GM19463 (cell line): ENCODE results near the gene ZNF418.
A peak's percentile ranks its signal among the peaks of the same experiment; 100 is the strongest.

ENCODE experiments used
- ATAC-seq: cut with Tn5 transposase; IDR thresholded peaks from one replicate; pipeline ENCODE4 v1.9.1; 2021; ENCODE audit warnings: mild to moderate bottlenecking, moderate library complexity; ENCODE audit not compliant: unreplicated experiment

The ZNF418 gene

GRCh38 chr19:57934820-57935665, at the start of gene ZNF418:
TSS of gene ZNF418 (minus strand) at chr19:57935402. CDS start at chr19:57933822, 1,580 bp downstream.
- no peak for ATAC-seq

- no peak for ATAC-seq
These were observed 43.5 kb upstream of the ZNF418 start for GRCh38 chr19:57978586-57979289.

GRCh38 chr19:57974434-57974833, 39.2 kb upstream of the ZNF418 start, which contains the start of gene C19orf18:
TSS of gene C19orf18 (minus strand) at chr19:57974534. CDS start at chr19:57974432, 102 bp downstream.
- no peak for ATAC-seq

- no peak for ATAC-seq
These were observed 29.6 kb upstream of the ZNF418 start for GRCh38 chr19:57964761-57965160.

- ATAC-seq, result no peak
These were observed 26.6 kb upstream of the ZNF418 start for GRCh38 chr19:57961785-57962184.

GRCh38 chr19:57954996-57955395, 19.8 kb upstream of the ZNF418 start:
- ATAC-seq, result no peak

- no peak for ATAC-seq
These were observed 14.5 kb upstream of the ZNF418 start for GRCh38 chr19:57949702-57950101.

GRCh38 chr19:57949296-57949695, 14.1 kb upstream of the ZNF418 start:
- ATAC-seq, result no peak

- peak; percentile 94 for ATAC-seq
These were observed 12.4 kb upstream of the ZNF418 start, which contains the start of gene ZNF256 for GRCh38 chr19:57947419-57948134. TSS of gene ZNF256 (minus strand) at chr19:57947706. CDS start at chr19:57947474, 232 bp downstream.

GRCh38 chr19:57947088-57947418, 11.9 kb upstream of the ZNF418 start:
- ATAC-seq, result no peak

GRCh38 chr19:57946316-57946715, 11.1 kb upstream of the ZNF418 start:
- no peak for ATAC-seq

- no peak for ATAC-seq
These were observed 6.4 kb upstream of the ZNF418 start for GRCh38 chr19:57941593-57941992.

- no peak for ATAC-seq
These were observed 529 bp upstream of the ZNF418 start for GRCh38 chr19:57935731-57936130.

GRCh38 chr19:57927587-57927986, 7.6 kb downstream of the ZNF418 start:
- ATAC-seq, result no peak

- peak; percentile 99 for ATAC-seq
These were observed 18.8 kb downstream of the ZNF418 start, which contains the start of gene ZNF417 for GRCh38 chr19:57916168-57916995. TSS of gene ZNF417 (minus strand) at chr19:57916592. CDS start at chr19:57916411, 181 bp downstream.

GRCh38 chr19:57914531-57914930, 20.7 kb downstream of the ZNF418 start:
- ATAC-seq, result no peak

GRCh38 chr19:57907394-57907793, 27.8 kb downstream of the ZNF418 start:
- ATAC-seq, result no peak

GRCh38 chr19:57905258-57905657, 29.9 kb downstream of the ZNF418 start:
- no peak for ATAC-seq

- ATAC-seq, result no peak
These were observed 31.5 kb downstream of the ZNF418 start for GRCh38 chr19:57903618-57904184.

- ATAC-seq, result no peak
These were observed 34.9 kb downstream of the ZNF418 start for GRCh38 chr19:57900311-57900710.
